Spinal cord (tissue), 10 donors: ENCODE results near the gene DARS1. TPM values are rescaled to one million over a fixed set of nuclear protein-coding genes. Genes with fewer than 3 reads are reported as not detected.
A peak's percentile ranks its signal among the peaks of the same experiment; 100 is the strongest.

Experiments
- DNase-seq, 6 donors: peaks; one replicate each; pipeline versions ENCODE4 v3.0.0 to v3.0.0-alpha.2; 2013 to 2015; ENCODE audit warnings: low spot score in 6 of 6, low read depth in 4 of 6
- H3K27ac ChIP-seq: one replicate; pipeline ENCODE4 v1.5.1; 2013; ENCODE audit warnings: low read depth, low read length, control low read depth
- H3K27me3 ChIP-seq: one replicate; pipeline ENCODE4 v1.6.1; 2013; ENCODE audit warnings: low read length; ENCODE audit not compliant: control insufficient read depth, insufficient read depth
- H3K36me3 ChIP-seq: one replicate; pipeline ENCODE4 v1.6.1; 2013; ENCODE audit warnings: low read length; ENCODE audit not compliant: control insufficient read depth, insufficient read depth
- H3K4me1 ChIP-seq: one replicate; pipeline ENCODE4 v1.6.1; 2013; ENCODE audit warnings: low read length; ENCODE audit not compliant: control insufficient read depth, insufficient read depth
- H3K4me3 ChIP-seq: one replicate; pipeline ENCODE4 v1.5.1; 2013; ENCODE audit warnings: low read depth, low read length, control low read depth
- H3K9me3 ChIP-seq: one replicate; pipeline ENCODE4 v1.6.1; 2013; ENCODE audit warnings: low read length; ENCODE audit not compliant: control insufficient read depth, insufficient read depth
- WGBS: methylation state at CpG from one replicate; pipeline ENCODE4 v1.1.5; 2013; ENCODE audit warnings: missing lambda C conversion rate; ENCODE audit not compliant: insufficient coverage; 5-methylcytosine and 5-hydroxymethylcytosine counted together
- polyA plus RNA-seq, 2 donors: library from polyadenylated mRNA; unstranded; fragments of 120-200 nt; gene quantifications; one replicate each; pipeline ENCODE4 v1.2.1, GENCODE V29; 2013; ENCODE audit not compliant: insufficient read length in 2 of 2
- total RNA-seq, 2 donors: library from RNA; depleted of rRNA in 1 of 2; stranded (reverse); fragments of 120-200 nt in 1 of 2; fragments of >200 nt in 1 of 2; gene quantifications; one replicate each; pipeline versions ENCODE4 v1.2.3 to v1.2.4, GENCODE V29; 2013 to 2014
- donor health status: healthy.

Gene DARS1
- total and polyA plus RNA-seq, 4 donors, result 75.6 to 115 (median 95.5) TPM

- Histone ChIP-seq H3K27ac (no peak overlapping the region), H3K4me3 (no peak overlapping the region), H3K4me1 (peaks cover 6% of the 10 kb centered on the region), H3K9me3 (no peaks in the 10 kb centered on the region), H3K36me3 (no peaks in the 10 kb centered on the region), H3K27me3 (no peaks in the 10 kb centered on the region)
- 82% methylated on average over 2 of the region's 3 CpGs for WGBS
- DNase-seq, result no peak
Measured at GRCh38 chr2:135994281-135994680, 8.9 kb upstream of the DARS1 start.

- peaks cover 6% of the 10 kb centered on the region for H3K4me1 ChIP-seq
- H3K27ac ChIP-seq, result no peak overlapping the region
- no peak for DNase-seq
- no peaks in the 10 kb centered on the region for H3K9me3 ChIP-seq
- no peaks in the 10 kb centered on the region for H3K27me3 ChIP-seq
- no peaks in the 10 kb centered on the region for H3K36me3 ChIP-seq
- no peak overlapping the region for H3K4me3 ChIP-seq
Measured at GRCh38 chr2:135993421-135993820, 8.0 kb upstream of the DARS1 start.

- DNase-seq, result no peak
- Histone ChIP-seq H3K4me3 (no peak overlapping the region), H3K27ac (no peak overlapping the region), H3K4me1 (no peaks in the 10 kb centered on the region), H3K27me3 (no peaks in the 10 kb centered on the region), H3K36me3 (no peaks in the 10 kb centered on the region), H3K9me3 (no peaks in the 10 kb centered on the region)
- WGBS, result 100% methylated on average over 3 of the region's 4 CpGs
Measured at GRCh38 chr2:135991861-135992260, 6.4 kb upstream of the DARS1 start.

- DNase-seq, result no peak
- 100% methylated on average over 2 of the region's 2 CpGs for WGBS
Measured at GRCh38 chr2:135987441-135987840, 2.0 kb upstream of the DARS1 start.

GRCh38 chr2:135986507-135986906 is 1.1 kb upstream of the DARS1 start:
- Histone ChIP-seq H3K9me3 (no peaks in the 10 kb centered on the region), H3K4me3 (no peak overlapping the region), H3K27me3 (no peaks in the 10 kb centered on the region), H3K36me3 (peaks cover 6% of the 10 kb centered on the region), H3K27ac (no peak overlapping the region), H3K4me1 (no peaks in the 10 kb centered on the region)
- 86% methylated on average over 1 of the region's 5 CpGs for WGBS
- DNase-seq, result no peak

More at GRCh38 chr2:135987441-135987840, 2.0 kb upstream of the DARS1 start:
- Histone ChIP-seq H3K27ac (no peak overlapping the region), H3K4me3 (no peak overlapping the region), H3K36me3 (peaks cover 3% of the 10 kb centered on the region), H3K9me3 (no peaks in the 10 kb centered on the region), H3K27me3 (no peaks in the 10 kb centered on the region), H3K4me1 (no peaks in the 10 kb centered on the region)

- no peaks in the 10 kb centered on the region for H3K27me3 ChIP-seq
- H3K27ac ChIP-seq, result peak overlapping the region; percentile 91
- peak overlapping the region; percentile 87 for H3K4me3 ChIP-seq
- peaks cover 6% of the 10 kb centered on the region for H3K36me3 ChIP-seq
- H3K9me3 ChIP-seq, result no peaks in the 10 kb centered on the region
- peak in 1 of 6 donors; percentile 49 for DNase-seq
- no peaks in the 10 kb centered on the region for H3K4me1 ChIP-seq
- 17% methylated on average over 13 of the region's 19 CpGs for WGBS
Measured at GRCh38 chr2:135985826-135986393, 484 bp upstream of the DARS1 start.

GRCh38 chr2:135984199-135985017 is 1.0 kb downstream of the DARS1 start:
- Histone ChIP-seq H3K4me3 (peak overlapping the region; percentile 87), H3K4me1 (no peaks in the 10 kb centered on the region), H3K27ac (peak overlapping the region; percentile 91), H3K36me3 (peaks cover 6% of the 10 kb centered on the region), H3K9me3 (no peaks in the 10 kb centered on the region), H3K27me3 (no peaks in the 10 kb centered on the region)
- DNase-seq, result no peak
- no CpG with 5 or more reads among the region's 6 CpGs for WGBS

- DNase-seq, result peak in 1 of 6 donors; percentile 82
- WGBS, result no CpG with 5 or more reads among the region's 5 CpGs
Measured at GRCh38 chr2:135980434-135981079, 4.9 kb downstream of the DARS1 start.

GRCh38 chr2:135975702-135976101 is 9.7 kb downstream of the DARS1 start:
- H3K9me3 ChIP-seq, result peaks cover 3% of the 10 kb centered on the region
- WGBS, result 86% methylated on average over 1 of the region's 2 CpGs

More at GRCh38 chr2:135980434-135981079, 4.9 kb downstream of the DARS1 start:
- H3K36me3 ChIP-seq, result peaks cover 6% of the 10 kb centered on the region
- H3K27me3 ChIP-seq, result no peaks in the 10 kb centered on the region
- H3K4me1 ChIP-seq, result no peaks in the 10 kb centered on the region
- no peak overlapping the region for H3K27ac ChIP-seq
- no peak overlapping the region for H3K4me3 ChIP-seq
- H3K9me3 ChIP-seq, result no peaks in the 10 kb centered on the region

More at GRCh38 chr2:135975702-135976101, 9.7 kb downstream of the DARS1 start:
- no peaks in the 10 kb centered on the region for H3K27me3 ChIP-seq
- no peak overlapping the region for H3K4me3 ChIP-seq
- no peak for DNase-seq
- no peaks in the 10 kb centered on the region for H3K4me1 ChIP-seq
- H3K27ac ChIP-seq, result no peak overlapping the region
- H3K36me3 ChIP-seq, result no peaks in the 10 kb centered on the region
